DMS153 treated with DMSO at 0.1 percent for 48 hours (cell line): ENCODE data around the gene ALDH1L1.
"Not testable (repeated sequence)": the region's sequence is repeated elsewhere in the genome, so short reads cannot be mapped to it uniquely, and the experiment has no call there.

Experiments
- DNase-seq: peaks from one replicate; lab custom pipeline; 2025; ENCODE audit not compliant: unreplicated experiment; lab: John Stamatoyannopoulos, UW

The ALDH1L1 gene

DNA sequence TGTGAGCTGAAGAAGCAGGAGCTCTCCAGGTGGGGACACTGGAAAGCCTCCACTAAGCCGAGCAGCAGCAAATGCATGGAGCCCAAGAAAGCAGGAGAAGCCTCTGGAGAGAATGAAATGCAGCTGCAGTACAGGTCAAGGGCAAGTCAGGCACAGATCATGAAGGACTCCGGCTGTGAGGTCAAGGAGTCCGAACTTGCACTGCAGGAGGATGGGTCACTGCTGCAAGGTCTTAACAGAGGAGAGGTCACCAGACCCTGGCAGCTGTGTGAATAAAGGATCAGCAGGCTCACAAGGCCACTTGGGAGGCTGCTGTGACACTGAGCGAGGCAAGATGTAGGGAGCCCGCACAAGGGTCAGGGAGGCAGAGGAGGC, 71.7 kb downstream of the ALDH1L1 start:
- DNase-seq, result no peak

DNA sequence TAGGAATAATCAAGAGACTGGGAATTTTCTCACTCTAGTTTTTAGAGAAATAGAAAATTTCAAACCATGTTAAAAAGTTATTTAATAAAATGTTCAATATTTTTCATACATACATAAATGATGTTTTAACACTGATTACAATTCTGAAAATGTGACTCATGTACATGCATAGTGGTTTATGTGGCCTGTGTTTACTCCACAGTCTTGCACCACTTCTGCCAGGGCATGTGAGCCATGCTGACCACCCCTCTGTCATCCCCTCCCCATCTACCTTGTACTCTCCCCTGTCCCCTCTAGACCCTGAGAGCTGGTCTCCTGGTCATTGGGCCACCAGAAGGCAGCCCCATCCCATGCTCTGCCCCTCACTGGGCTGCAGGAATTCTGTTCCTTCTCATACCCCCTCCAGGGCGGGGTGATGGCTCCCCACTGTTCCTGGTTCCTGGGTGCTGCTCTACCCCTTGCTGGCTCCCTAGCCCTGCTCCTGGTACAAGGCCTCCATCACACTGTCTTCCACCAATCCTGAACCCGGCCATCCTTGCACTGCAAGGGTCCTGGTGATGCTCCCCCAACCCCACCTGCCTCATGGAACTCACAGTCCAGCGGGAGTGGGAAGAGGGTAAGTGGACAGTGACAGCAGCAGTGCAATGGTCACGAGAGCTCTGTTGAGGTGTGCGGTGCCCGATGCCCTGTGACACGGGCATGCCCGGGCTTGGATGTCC, 72.3 kb downstream of the ALDH1L1 start:
- no peak for DNase-seq

DNA sequence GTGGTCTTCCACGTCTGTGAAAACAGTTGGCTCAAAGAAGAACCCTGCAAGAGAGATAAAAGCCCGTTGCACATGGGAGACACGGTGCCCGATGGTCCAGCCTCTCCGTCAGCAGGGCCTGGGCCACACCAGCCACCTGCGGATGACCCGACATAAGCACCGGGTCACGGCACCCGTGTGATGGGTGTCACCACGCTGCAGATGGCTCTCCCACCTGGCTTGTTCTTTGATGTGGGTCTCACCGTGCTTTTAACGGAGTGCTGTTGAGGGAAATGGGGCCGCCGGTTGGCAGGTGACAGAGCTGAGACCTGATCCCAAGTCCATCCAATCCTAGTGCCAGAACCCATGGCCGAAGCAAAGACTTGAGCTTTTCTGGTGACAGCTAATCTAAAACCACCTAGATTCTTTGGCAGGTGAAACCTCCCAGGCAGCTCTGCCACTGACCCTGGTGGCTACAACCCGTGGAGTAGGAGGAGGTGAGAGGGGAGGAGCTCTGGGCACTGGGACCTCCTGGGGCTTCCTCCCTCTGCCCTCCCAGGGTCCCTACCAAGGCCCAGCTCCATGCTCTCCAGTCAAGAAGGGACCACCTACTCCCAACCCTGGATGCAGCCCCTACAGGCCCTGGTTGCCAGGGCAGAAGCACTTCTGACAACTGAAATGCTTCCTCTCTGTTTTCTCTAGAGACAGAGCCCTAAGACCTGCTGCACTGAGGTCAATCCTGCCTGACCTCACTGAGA, 73.0 kb downstream of the ALDH1L1 start:
- no peak for DNase-seq

DNA sequence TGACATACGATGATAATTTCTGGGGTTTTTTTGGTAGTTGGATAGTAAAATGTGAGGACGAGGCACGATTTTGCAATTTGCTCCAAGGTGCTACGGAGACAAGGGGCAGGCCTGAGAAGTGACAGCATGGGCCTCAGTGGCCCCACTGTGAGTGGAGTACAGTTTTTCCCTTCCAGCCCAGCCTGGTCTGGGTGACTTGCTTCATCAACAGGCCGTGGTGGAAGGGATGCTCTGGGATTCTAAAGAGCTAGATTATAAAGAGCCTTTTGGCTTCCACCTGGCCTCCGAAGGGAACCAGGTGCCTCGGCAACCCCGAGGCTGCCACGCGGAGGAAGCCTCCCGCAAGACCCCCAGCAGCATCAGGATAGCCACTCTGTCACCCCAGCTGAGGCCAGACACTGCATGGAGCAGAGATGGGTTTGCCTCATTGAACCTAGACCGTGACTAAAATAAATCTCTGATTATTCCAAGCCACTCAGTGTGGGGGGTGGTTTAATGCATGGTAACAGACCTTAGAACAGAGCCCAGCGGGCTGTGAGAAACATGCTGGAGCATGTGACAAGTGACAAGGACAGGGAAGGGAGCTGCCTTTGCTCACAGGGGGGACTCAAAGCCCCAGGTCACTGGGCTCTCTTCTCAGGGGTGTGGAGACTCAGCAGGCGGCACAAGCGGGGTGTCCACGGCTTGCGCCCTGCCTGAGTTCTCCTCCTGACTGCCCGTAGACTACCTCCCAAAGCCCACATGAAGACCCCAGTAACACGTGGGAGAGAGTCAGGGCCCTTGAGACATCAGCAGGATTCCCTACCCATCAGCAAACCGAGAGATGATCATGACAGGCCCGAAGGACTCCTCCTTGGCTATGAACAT, 73.8 kb downstream of the ALDH1L1 start:
- no peak for DNase-seq

DNA sequence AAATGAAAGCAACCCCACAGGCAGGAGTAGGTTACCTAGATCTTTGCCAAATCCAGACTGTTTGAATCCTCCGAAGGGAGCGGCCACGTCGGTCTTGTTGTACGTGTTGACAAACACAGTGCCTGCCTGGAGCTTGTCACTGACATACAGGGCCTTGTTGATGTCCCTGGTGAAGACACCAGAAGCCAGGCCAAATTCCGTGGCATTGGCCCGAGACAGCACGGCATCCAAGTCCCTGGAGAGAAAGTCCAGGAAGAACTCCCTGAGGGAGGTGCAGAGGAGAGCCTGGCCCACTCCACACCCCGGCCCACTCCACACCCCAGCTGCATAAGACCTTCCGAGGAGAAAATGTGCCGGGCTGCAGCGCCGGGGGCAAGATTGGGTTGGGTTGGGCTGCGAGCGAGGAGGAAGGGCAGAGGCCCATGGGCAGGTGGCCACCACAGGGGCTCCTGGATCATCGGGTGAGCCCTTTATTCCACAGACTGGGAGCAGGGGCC, 74.6 kb downstream of the ALDH1L1 start:
- DNase-seq, result no peak

DNA sequence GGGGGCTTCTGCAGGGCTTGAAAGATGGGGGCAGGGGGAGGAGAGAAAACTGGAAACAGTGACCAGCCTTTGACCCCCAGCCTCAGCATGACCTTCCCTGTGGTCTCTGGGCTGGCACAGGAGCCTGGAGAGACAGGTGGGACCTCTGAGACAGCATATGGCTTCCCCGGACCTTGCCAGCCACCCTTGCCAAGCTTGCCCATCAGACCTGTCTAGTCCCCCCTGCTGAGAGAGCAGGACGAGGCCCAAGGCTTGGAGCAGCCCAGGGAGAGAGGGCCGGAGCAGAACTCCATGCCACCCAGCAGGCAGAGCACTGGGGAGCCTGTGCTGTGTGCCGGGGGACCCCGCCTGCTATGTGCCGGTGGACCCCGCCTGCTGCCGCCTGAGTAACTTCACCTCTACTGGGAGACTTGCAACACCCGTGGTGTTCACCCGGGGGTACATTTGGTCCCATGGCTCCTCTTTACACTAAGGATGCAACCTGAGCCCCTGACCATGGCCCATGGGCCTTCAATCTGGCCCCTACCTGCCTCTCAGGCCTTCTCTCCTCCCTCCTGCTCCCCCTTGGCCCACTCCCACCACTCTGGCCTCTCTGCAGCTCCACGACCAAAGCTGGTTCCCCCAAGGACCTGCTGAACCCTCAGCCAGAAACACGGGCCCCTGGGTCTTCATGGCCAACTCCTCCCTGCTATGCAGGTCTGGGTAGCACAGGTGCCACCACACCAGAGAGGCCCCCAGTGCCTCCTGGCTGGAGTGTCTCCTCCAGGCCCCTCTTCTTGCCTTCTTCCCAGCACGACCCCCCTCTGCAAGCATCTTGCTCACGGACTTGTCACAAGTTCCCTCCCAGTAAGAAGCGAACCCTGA, 75.4 kb downstream of the ALDH1L1 start:
- no peak for DNase-seq

DNA sequence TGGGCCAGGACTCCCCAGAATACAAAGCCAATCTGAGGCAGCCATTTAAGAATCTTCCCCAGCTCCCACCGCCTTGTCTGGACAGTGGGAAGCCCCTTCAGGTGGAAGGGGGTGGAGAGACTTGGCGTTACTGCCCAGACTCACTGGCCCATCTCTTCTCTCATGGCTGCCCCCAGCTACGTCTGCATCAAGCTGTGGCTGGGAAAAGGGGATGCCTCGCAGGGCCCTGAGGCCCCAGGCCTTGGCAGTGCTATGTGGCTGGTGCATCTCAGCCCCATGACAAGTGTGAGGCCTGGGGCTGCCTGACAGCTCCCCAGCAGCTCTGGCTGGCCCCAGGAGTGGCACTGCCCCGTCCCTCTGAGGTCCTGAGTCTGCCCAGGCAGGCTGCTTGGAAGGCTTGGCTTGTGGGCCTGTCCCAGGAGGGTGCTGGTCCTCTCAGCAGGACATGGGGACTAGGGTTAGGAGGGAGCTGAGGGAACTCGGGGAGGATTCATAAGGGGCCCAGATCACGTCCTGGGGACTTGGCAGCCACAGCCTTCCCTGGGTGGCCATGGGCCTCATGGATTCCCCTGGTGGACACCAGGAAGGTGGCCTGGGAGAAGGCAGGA, 76.3 kb downstream of the ALDH1L1 start:
- DNase-seq, result no peak

DNA sequence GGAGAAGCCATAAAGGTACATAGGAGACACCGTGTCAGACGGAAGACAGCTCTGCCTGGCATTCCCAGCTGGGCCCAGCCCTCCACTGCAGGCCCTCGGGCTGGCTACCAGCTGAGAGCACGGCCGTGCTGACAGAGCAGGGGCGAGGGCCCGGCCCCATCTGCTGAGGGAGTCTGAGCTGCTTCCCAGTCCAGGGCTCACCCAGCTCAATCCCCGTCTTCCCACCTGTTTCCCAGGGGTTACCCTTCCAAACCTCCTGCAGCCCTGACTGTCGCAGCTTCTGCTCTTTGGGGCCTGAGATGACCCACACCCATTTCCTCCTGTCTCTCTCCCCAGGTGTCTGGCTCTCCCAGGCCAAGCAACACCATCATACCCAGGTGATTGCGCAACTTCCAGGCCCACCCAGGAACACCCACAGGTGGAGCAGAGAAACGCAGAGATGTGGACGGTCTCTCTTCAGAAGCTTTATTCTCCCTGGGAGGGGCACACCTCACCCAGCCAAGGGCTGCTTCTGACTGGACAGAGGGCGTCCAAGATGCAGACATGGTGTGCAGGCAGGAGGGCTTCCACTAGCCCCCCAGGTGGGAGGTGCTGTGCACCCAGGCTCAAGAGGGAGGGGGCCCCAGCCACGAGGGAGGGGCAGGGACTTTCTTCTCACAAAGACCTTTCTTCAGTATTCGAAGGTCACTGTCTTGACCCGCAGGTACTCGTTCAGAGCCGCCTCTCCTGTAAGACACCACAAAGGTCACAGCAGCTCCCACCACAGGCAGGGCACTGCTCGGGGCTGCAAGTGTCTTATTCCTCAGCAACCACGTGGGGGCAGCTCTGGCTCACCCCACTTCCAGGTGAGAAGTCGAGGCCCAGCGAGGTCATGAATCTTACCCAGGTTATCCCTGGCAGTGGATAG, 77.0 kb downstream of the ALDH1L1 start:
- no peak for DNase-seq

DNA sequence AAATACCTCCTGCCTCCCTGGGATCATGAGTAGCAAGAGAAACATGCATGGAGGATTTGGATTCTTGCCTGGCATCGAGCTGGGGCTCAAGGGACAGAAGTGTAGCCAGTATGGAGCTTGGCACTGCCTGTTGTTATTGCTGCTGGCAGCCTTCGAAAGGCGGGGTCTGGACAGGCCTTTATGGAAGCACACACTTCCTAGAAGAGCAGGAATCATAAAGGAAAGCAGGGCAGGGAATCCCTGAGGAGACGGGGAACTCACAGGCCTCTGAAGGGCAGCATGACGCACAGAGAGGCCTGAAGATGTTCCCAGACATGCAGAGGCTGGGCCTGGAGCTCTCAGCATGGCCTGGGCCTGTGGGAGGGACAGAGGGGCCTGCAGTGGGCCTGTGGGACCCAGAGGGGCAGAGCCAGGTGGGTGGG, 77.8 kb downstream of the ALDH1L1 start:
- DNase-seq, result no peak

DNA sequence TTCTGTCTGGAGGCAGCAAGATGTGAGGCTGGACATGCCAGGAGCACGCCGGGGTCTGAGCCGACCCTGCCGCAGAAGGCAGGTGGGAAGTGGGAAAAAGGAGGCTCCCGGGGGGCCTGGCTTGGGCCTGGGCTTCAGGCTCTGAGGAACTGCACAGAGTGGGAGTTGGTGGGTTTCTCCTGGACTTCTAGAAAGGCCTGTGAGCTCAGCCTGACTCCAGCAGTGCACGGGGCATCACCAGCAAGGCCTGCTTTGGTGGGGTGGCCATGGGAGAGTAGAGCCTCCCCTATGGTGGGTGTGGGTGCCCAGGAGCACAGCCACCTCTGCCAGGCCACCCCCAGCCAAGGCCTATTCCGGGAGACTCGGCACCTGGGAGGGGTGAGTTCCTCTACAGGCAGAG, 78.4 kb downstream of the ALDH1L1 start:
- DNase-seq, result no peak

DNA sequence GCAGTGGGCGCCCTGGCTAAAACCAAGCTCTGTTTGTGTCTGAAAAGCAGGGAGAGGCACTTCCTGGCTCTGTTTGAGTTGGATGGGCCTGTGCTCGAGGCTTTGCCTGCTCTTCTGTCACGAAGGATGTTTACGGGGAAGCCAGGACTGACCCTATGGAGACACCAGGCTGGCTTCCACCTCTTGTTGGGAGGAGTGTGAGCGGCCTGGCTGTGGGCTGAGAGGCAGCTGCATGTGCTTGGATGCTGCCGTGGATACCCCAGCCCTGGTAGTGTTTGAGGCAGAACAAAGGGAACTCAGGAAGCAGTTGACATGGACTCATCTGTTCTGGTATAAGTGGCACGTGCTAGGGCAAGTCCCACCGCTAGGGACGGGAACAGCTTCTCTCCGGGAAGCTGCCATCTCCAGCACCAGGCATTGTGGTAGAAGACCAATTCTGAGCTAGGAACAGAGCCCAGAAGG, 78.8 kb downstream of the ALDH1L1 start:
- DNase-seq, result no peak

DNA sequence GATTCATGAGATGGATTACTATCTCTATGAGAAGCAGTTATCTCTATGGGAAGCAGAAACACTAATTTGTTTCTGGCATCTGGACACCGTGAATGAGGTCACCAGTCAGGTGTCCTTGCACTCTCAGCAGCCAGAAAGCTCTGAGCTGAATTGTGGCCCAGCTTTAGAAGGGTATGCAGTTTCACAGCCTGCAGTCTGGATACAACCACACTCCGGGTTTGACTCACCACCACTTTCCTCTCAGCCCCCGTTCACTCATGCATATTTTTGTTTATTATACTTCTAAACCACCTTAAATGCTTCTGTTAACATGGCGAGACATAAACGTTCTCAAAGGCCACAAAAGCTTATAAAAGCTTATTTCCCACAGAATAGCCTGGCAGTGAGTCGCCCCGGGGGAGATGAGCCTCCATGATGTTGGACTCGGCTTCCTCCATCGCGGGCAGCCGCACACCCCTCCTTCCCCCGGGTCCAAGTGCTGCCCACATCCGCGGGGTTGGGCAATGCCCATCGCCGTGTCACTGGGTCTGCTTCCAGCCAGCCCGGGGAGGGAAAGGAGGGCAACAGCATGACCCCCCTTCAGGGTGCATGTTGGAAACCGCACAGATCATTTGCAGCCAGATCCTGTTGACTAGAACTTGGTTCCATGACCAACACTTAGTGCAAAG, 79.6 kb downstream of the ALDH1L1 start:
- no peak for DNase-seq

DNA sequence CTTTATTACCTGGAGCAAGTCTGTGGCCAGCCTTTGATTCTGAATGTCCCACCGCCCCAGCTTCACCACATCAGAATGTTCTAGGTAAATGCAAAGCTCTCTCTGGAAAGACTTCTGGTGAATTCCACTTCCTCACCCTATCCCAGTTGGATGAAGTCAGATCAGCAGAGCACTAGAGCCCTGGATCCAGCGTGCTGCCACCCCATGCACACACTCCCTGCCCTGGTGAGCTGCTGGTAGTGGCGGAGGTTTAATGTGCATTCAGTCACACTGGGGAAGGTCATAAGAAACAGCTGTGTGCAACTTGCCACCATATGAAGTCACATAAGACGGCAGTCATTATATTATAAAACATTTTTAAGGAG, 80.1 kb downstream of the ALDH1L1 start:
- no peak for DNase-seq

DNA sequence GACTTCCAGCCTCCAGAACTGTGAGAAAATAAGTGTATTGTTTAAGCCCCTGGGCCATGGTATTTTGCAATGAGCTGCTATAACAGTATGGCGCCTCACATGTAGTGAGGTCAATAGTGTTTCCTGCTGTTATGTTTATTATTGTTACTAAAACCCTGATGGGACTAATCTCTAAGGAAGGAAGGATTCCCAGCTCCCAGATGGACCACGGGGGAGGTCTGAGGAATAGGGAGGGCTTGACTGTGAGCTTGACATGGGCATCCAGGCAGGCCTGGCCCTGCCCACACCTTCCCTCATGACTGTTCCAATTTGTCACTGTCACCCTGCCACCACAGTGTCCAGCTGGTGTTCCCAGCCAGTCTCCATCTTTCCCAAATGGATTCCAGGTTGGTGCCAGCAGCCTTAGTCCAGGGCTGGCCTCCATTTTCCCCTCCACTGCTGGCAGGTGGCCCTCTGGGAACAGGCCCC, 82.0 kb downstream of the ALDH1L1 start:
- no peak for DNase-seq

DNA sequence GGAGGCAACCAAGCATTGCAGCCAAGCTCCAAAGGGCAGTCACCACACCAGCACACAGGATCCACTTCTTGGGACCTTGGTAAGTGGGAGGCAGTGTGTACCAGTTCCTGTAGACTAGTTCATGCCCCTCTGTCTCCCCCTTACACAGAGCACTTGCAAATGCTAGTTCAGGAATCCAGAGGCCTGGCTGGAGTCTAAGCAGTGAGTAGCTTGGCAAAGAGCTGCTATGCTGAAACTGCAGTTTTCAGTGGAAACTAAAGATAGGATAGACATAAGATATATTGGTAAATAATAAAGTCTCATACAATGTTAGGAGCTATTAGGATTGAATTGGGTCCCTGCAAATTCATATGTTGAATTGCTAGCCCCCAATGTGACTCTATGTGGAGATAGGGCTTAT, 82.6 kb downstream of the ALDH1L1 start:
- no peak for DNase-seq

DNA sequence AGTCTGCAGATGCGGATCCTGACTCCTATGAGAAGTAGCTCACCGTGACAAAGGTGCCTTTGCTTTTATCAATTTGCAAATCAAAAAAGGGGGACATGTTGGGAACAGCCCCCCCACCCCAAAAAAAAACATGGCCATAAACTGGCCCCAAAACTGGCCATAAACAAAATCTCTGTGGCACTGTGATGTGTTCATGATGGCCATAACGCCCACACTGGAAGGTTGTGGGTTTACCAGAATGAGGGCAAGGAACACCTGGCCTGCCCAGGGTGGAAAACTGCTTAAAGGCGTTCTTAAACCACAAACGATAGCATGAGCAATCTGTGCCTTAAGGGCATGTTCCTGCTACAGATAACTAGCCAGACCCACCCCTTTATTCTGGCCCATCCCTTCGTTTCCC, 84.1 kb downstream of the ALDH1L1 start:
- not testable (repeated sequence) for DNase-seq

DNA sequence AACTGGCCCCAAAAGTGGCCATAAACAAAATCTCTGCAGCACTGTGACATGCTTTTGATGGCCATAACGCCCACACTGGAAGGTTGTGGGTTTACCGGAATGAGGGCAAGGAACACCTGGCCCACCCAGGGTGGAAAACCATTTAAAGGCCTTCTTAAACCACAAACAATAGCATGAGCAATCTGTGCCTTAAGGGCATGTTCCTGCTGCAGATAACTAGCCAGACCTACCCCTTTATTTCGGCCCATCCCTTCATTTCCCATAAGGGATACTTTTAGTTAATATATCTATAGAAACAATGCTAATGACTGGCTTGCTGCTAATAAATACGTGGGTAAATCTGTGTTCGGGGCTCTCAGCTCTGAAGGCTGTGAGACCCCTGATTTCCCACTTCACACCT, 88.3 kb downstream of the ALDH1L1 start:
- not testable (repeated sequence) for DNase-seq

DNA sequence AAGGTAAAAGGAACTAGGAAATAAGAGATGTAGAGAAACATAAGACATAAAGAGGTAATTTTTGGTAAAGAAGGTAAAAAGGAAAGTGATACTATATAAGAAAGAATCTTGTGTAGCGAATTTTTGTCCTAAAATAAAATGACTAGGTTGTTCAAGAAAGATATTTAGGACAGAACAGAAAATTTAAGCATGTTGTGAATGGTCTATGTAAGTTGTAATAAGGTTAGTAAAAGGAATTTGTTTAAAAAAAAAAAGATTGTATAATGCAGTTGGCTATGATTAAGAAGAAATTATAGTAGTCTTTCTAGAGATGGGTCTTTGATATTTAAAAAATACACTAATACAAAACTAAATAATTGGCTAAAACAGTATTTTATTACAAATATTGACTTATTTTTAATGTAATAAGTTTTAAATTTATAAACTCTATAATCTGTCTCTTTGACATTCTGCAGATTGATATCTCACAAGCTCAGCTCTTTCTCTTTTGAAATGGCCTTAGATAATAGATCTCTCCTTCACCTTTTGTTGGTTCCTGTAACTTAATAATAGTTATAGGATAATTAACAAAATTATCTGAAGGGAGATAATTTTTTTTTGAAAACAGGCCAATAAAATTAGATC, 92.7 kb downstream of the ALDH1L1 start:
- no peak for DNase-seq
